ENCODE measurements around the gene EFEMP2. TPM values are rescaled to one million over a fixed set of nuclear protein-coding genes. Genes with fewer than 3 reads are reported as not detected.
A peak's percentile ranks its signal among the peaks of the same experiment; 100 is the strongest.

EFEMP2 gene
- total RNA-seq, 1 experiment from 2014 or later, result 26.2 TPM

- H3K79me1 ChIP-seq (ENCODE audit: insufficient read depth, low read depth, low read length, poor library complexity, severe bottlenecking), result no peaks in the 10 kb centered on the region
- H3K4me1 Mint-ChIP-seq, result peaks cover 39 to 55% of the 10 kb centered on the region in 2 experiments
- no peak overlapping the region for H2BK120ac ChIP-seq (ENCODE audit: low read depth, low read length, poor library complexity, severe bottlenecking)
- no peaks in the 10 kb centered on the region; the same call in 1 of the 2 replicates for H3K79me2 ChIP-seq (ENCODE audit: insufficient read depth, low read length)
- peaks cover 6% of the 10 kb centered on the region; the same call in 1 of the 2 replicates for H3K27me3 ChIP-seq (ENCODE audit: insufficient read depth, low read length)
- H3K4me1 ChIP-seq (ENCODE audit: insufficient read depth, low read length), result peaks cover 9% of the 10 kb centered on the region; the same call in 1 of the 2 replicates
- peak overlapping the region; percentile 85; the same call in 1 of the 2 replicates for H3K14ac ChIP-seq (ENCODE audit: insufficient read depth, low read length)
- no peak overlapping the region for H2BK12ac ChIP-seq (ENCODE audit: insufficient read length, low read depth, low read length)
- H2AFZ ChIP-seq (ENCODE audit: low read length), result no peak overlapping the region
- H2AK5ac ChIP-seq (ENCODE audit: insufficient read length, low read length), result no peak overlapping the region
- no peak overlapping the region for H3K56ac ChIP-seq (ENCODE audit: insufficient read length, low read depth, low read length)
- no peak overlapping the region for H2BK5ac ChIP-seq (ENCODE audit: insufficient read length, low read length)
- H3K9me3 Mint-ChIP-seq, result peaks cover 2 to 4% of the 10 kb centered on the region in 2 experiments; a peak in 2 of 5 replicates
- no peak overlapping the region; a peak in 1 of 7 replicates for H3K27ac Mint-ChIP-seq
- H3K23me2 ChIP-seq (ENCODE audit: insufficient read length, low read depth, low read length, poor library complexity, severe bottlenecking), result peaks cover 23% of the 10 kb centered on the region
- peak overlapping the region; percentile 75 to 88 for H3K4me3 Mint-ChIP-seq
- H4K8ac ChIP-seq (replicated peaks; ENCODE audit: insufficient read length, low read depth, low read length), result no peak overlapping the region
- no peak overlapping the region for H3K27ac ChIP-seq (ENCODE audit: insufficient read length, low read depth, low read length)
- H3K36me3 Mint-ChIP-seq (ENCODE audit: insufficient read depth in 1 of 3, low read depth in 3 of 3), result peaks cover 6 to 39% (median 10%) of the 10 kb centered on the region in 3 experiments
- peak; percentile 78 for DNase-seq
- H3T11ph ChIP-seq (ENCODE audit: low read length), result no peak overlapping the region
- no peak overlapping the region for H3K23ac ChIP-seq (ENCODE audit: insufficient read length, low read depth, low read length)
- peak overlapping the region; percentile 60 for H3K9ac ChIP-seq (ENCODE audit: extremely low read depth, insufficient read length, low read length)
- no peaks in the 10 kb centered on the region for H3K9me3 ChIP-seq (ENCODE audit: control insufficient read depth, low read depth, low read length)
- H2BK20ac ChIP-seq (ENCODE audit: low read depth, low read length, poor library complexity, severe bottlenecking), result no peak overlapping the region
- H2BK15ac ChIP-seq (ENCODE audit: low read depth, low read length), result no peak overlapping the region
- peaks cover 21% of the 10 kb centered on the region for H3K27me3 Mint-ChIP-seq (ENCODE audit: low read depth)
- peak overlapping the region; percentile 44 for H3K18ac ChIP-seq (ENCODE audit: insufficient read length, low read depth, low read length)
- no peak overlapping the region for H4K5ac ChIP-seq (ENCODE audit: insufficient read length, low read depth, low read length)
- H3K4me2 ChIP-seq (ENCODE audit: insufficient read depth, insufficient read length, low read length), result peak overlapping the region; percentile 70
- H4K91ac ChIP-seq (ENCODE audit: insufficient read length, low read depth, low read length), result no peak overlapping the region
- no peak overlapping the region for H3K4ac ChIP-seq (ENCODE audit: low read depth, low read length)
- no peaks in the 10 kb centered on the region for H4K20me1 ChIP-seq (ENCODE audit: control insufficient read depth, insufficient read depth, insufficient read length)
- peak; percentile 52 for TF ChIP-seq CTCF (conservative IDR thresholded peaks at IDR 0.05)
- WGBS (ENCODE audit: extremely low coverage, insufficient read length, low lambda C conversion rate), result no CpG with 5 or more reads among the region's 57 CpGs
Measured at GRCh38 chr11:65891219-65892136, 18.9 kb upstream of the EFEMP2 start.

Measured in H9 (cell line).